ENCODE measurements around the gene SMCP.

GRCh38 chr1:152836870-152837269, 41.3 kb upstream of the SMCP start:
- no peak for TF ChIP-seq POLR2A (IDR thresholded peaks at IDR 0.05; ENCODE audit: low read depth)
- TF ChIP-seq CTCF (IDR thresholded peaks at IDR 0.05) = no peak
- no peak for TF ChIP-seq EP300 (IDR thresholded peaks at IDR 0.05)

Data from esophagus muscularis mucosa (tissue), 4 donors.